Jurkat, Clone E6-1 (cell line): ENCODE measurements around the gene CLK3.
"Not testable (repeated sequence)": the region's sequence is repeated elsewhere in the genome, so short reads cannot be mapped to it uniquely, and the experiment has no call there.

ENCODE experiments used
- DNase-seq: peaks from one replicate; pipeline ENCODE4 v3.0.0-alpha.2; 2011; ENCODE audit warnings: low read depth, low spot score
- H3K4me3 ChIP-seq: 2 replicates; pipeline ENCODE4 v1.5.1; 2011; ENCODE audit warnings: mild to moderate bottlenecking, low read length, control low read depth, moderate library complexity

The CLK3 gene

DNA sequence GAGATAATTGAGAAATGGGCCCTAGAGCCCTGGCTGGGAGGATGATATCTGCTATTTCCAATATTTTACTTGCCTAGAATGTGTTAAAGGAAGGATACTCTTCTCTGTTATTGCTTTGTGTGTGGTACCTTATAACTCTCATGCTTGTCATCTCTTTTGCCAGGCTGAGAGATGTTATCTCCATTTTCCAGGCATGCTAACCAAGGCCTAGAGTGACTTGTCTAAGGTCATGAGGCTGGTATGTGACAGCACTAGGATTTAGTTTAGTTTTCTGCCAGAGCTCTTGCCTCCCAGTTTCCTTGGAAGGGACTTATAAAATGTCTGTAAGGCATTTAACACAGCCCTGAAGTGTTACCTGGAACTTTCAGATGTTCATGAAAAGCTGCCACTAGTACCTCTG, 1.4 kb downstream of the CLK3 start:
- no peak for DNase-seq

DNA sequence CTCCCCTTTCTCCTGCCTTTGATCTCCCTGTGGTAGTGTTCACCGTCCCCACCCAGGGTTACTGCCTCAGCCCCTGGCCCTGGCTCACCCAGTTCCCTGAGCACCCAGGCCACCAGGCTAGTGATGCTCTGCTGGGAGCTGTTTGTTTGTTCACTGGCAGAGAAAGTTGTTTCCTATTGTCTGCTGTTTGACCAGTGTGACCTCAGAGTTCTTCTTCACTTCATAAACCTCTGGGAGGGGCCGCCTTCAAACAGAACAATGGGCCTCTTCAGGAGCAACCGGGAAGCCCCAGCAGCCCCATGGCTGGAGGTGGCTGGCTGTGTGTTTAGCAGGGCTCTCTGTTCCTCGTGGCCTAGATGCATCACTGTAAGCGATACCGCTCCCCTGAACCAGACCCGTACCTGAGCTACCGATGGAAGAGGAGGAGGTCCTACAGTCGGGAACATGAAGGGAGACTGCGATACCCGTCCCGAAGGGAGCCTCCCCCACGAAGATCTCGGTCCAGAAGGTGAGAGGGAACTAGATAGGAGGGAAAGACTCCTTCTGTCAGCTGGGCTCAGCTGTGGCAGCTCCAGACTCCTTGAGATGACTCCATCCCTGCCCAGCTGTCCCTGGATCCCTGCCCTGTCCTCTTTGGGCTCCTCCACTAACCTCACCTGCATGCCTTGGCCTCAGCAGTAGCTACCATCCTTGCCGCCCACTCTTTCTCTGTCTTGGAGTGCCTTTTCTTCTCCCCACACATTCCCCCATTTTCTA, 3.4 kb downstream of the CLK3 start:
- H3K4me3 ChIP-seq, result no peak overlapping the region
- DNase-seq, result no peak

More for the DNA sequence above, 1.4 kb downstream of the CLK3 start:
- peak overlapping the region; percentile 95 for H3K4me3 ChIP-seq

DNA sequence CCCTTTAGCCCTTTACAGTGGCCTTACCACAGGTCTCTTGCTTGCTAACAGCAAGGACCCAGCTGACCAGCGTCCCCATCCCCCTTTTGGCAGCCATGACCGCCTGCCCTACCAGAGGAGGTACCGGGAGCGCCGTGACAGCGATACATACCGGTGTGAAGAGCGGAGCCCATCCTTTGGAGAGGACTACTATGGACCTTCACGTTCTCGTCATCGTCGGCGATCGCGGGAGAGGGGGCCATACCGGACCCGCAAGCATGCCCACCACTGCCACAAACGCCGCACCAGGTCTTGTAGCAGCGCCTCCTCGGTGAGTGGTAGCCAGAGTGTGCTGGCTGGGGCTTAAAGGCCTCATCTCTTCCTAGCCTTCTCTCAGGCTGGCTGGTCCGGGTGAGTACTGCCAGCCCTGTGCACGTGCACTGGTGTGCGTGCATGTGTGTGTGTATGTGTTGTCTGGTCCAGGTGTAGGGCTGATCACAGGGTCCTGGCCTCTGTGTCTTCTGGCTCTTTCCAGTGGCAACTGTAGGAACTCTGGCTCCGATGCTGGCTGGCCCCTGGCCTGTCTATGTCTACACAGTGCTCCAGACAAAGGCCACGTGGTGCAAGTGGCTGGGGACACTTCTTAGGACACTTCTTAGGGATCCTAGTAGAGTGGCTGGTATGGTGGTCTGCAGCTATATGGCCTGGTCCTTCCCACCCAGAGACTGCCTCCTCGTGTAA, 4.4 kb downstream of the CLK3 start:
- no peak overlapping the region for H3K4me3 ChIP-seq
- no peak for DNase-seq

DNA sequence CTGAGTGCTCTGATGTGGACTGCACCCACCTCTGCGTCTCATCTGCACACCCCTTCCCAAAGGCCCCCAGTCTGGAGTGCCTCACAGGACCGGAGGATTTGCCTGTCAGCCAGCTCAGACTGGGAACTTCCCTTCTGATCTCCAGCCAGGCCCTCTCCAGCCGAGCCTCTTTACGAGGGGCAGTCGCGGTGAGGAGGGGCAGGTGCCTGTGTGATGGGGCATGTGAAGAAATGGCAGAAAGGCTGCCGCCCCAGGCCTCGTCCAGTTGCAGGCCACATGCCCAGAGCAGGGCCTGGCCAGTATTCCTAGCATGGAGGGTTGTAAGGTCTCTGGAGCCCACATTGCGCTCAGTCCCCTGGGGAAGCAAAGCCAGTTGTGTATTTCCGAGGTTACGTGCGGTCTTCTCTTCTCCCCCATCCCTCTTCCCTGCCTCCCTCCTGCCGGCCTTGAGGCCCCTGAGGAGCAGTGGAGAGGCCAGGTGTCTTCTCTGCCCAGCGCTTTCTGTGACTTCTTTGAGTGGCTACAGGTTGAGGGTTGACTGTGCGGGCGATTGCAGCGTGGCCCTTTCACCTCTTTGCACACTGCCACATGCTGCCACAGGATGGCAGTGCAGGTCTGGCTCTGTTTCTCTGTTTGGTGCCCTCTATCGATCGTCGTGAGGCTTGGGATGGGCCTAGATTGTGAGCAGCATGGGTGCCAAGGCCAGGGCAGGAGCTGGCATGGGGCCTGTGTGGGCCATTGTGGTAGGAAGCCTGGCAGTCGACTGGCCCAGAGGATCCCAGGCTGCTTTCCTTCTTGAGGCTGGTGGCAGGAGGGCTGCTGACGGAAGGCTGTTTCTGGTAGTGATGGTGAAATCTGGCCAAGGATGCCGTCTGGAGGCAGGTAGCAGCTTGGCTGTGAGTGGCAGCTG, 5.3 kb downstream of the CLK3 start:
- peak; percentile 71 for DNase-seq
- no peak overlapping the region for H3K4me3 ChIP-seq

DNA sequence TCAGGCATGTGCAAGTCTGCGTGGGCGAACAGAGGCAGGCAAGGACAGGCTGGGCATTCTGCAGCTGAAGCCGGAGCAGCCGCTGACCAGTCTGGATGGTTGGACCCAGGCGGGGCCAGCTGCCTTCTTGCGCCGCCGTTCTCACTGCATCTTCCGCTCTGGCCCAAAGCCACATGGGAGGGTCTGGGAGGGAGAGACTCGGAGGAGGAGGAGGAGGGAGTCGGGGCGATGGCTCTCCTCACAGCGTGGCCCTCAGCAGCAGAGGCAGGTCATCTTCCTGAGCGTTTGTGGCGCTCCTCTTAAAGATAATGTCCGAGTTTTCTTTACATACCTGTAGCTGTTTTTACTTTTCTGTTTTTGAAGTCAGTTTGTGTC, 5.9 kb downstream of the CLK3 start:
- H3K4me3 ChIP-seq, result no peak overlapping the region
- DNase-seq, result no peak

DNA sequence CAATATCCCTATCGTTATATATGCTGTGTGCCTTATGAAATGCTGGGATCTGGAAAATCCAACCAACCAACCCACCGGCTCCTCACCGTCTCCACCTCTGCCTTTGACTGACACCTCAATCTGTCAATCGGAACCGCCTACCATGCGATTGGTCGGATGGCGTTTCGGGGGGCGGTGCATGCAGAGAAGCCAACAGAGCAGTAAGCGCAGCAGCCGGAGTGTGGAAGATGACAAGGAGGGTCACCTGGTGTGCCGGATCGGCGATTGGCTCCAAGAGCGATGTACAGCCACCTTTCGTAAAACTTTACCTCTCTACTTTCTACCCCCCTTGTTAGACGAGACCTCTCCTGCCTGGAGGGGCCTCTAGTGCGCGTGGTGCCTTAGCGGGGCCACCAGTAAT, 6.3 kb downstream of the CLK3 start:
- no peak for DNase-seq
- no peak overlapping the region for H3K4me3 ChIP-seq

DNA sequence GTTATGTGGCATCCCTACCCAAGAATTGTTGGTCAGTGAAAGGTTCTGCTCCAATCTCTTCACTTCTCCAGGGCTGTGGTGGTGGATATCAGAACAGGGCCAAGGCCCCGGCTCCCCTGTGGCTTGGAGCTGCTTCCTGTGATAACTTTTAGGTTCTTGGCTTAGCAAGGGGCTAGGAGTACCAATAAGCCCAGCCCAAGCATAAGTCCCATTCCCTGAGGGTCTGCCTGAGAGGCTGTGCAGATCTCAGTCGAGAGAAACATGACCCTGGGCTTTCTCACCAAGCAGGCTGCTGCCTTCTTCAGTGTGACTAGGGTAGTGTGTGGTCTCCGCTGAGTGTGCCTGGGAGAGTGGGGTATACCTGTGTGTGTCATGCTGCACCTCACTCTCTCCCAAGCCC, 7.1 kb downstream of the CLK3 start:
- no peak for DNase-seq
- no peak overlapping the region for H3K4me3 ChIP-seq

DNA sequence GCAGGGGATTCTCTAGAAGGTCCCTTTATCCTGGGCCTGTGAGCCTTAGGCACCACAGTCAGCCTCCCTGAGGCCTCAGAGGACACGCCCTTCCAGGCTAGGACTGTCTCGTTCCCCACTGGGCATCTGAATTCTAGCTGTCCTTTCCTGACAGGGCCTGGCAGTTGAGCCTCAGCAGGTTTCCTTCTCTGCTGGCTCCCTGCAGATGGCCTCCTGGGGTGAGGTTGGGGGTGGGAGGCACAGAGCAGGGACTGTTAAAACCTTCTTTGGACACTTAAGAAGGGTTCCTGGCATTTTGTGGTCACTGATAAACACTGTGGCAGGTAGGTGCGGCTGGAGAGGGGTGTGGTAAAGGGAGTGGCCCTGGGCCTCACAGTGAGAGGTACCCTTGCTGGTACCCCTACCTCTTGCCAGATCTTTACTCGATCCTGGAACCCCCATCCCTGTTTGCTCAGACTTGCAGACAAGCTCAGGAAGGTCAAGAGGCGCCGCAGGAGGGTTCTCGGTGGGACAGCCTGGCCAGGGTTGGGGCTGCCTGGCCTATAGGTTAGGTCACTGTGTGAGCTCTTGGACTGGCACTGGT, 8.5 kb downstream of the CLK3 start:
- H3K4me3 ChIP-seq, result no peak overlapping the region
- no peak for DNase-seq

DNA sequence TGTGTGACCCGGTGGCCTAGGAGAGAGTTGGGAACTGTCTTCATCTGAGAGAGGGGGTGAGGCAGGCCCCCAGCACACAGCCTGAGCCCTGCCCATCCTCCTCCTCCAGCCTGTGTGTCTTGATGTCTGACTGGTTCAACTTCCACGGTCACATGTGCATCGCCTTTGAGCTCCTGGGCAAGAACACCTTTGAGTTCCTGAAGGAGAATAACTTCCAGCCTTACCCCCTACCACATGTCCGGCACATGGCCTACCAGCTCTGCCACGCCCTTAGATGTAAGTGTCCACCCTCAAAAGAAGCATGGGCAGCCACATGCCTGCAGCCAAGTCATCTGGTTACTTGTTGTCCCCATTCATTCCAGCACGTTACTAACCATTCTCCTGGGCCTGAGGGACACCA, 10.1 kb downstream of the CLK3 start:
- no peak for DNase-seq
- H3K4me3 ChIP-seq, result no peak overlapping the region

DNA sequence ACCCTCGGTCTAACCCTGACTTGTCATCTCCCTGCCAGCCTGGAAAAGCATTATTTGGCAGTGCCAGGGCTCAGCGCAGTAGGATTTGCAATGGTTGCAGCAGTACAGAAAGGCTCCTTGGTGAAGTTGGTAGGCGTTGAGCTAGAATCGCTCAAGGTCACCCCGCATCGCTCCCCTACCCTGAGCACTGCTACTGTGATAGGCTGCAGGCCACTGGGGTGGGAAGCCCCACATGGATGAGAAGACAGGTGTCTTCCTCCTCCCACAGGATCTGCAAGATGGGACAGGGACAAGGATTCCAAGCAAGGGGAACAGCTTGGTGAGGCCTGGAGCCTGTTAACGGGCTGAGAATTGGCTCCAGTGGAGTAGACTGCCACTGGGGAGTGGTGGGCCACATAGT, 10.7 kb downstream of the CLK3 start:
- no peak for DNase-seq

DNA sequence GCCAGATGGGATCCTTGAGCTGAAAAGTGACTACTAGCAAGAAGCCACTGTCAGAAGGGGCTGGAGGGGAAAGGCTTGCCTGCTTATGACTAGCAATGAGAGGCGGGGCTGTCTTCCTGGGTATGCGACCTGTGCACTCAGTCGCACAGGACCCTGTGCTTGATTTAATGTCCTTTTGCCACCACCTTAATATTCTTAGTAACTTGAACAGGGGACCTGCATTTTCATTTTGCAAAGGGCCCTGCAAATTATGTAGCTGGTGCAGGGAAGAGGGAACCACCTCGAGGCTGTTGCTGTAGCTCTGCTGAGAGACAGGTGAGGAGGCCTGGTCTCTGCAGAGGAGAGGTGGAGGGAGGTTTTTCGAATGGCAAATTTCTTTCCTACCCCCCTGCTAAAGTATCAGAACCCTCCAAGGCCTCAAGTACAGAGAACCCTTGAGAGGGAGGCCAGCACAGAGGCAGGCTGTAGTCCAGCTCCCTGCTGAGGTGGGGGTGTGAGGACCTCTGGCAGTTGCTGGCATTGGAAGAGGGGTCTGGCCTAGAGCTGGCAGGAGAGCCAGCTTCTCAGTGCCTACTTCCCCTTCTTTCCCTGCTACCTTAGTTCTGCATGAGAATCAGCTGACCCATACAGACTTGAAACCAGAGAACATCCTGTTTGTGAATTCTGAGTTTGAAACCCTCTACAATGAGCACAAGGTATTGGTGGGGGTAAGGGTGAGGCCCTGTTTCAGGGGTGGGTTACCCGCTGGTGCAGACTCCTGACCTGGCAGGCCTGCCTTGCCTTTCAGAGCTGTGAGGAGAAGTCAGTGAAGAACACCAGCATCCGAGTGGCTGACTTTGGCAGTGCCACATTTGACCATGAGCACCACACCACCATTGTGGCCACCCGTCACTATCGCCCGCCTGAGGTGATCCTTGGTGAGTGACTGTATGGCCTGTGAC, 11.4 kb downstream of the CLK3 start:
- no peak overlapping the region for H3K4me3 ChIP-seq
- DNase-seq, result no peak

More for the DNA sequence above, 10.7 kb downstream of the CLK3 start:
- no peak overlapping the region for H3K4me3 ChIP-seq

DNA sequence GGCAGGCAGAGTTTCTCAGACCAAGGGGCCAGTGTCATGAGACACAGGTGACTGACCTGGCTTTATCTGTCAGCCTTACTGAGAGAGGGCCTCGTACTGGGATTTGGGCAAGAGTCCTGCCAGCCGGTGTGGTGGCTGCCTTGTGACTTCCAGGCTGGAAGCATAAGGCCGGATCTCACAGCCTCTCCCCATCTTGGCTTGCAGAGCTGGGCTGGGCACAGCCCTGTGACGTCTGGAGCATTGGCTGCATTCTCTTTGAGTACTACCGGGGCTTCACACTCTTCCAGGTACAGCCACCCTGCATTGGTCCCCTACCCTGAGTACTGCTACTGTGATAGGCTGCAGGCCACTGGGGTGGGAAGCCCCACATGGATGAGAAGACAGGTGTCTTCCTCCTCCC, 12.1 kb downstream of the CLK3 start:
- no peak overlapping the region for H3K4me3 ChIP-seq
- no peak for DNase-seq

DNA sequence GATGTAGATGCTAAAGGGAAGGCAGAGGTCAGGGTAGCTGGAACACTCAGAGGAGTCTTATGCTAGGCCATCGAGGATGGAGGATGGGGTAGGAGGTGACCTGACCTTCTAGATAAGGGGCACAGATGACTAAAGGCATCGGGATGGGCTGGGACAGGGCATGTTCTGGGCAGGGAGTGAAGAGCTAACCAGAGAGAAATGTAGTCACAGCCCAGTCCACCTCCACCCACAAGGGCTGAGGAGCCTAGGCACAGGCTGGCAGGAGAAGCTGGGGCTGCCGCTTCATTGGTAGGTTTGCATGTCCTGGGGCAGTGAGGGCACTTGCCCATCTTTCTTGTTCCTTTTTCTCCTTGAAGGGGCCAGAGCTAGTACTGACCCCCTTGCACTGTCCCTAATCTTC, 12.6 kb downstream of the CLK3 start:
- no peak overlapping the region for H3K4me3 ChIP-seq
- DNase-seq, result no peak

DNA sequence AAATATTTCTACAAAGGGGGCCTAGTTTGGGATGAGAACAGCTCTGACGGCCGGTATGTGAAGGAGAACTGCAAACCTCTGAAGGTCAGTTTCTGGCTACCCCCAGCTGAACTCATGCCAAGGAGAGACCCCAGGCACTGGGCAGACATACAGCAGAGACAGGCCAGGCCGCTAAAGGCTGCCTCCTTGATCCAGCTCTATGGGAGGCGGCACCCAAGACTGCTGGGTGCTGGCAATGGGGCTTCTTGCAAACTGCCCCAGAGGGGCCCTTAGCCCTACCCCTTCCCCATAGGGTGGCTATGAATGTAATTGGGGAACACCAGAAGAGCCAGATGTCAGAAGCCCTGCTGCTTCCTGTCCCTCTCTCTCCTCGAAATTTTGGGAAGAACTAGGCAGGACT, 13.3 kb downstream of the CLK3 start:
- DNase-seq, result no peak
- no peak overlapping the region for H3K4me3 ChIP-seq

DNA sequence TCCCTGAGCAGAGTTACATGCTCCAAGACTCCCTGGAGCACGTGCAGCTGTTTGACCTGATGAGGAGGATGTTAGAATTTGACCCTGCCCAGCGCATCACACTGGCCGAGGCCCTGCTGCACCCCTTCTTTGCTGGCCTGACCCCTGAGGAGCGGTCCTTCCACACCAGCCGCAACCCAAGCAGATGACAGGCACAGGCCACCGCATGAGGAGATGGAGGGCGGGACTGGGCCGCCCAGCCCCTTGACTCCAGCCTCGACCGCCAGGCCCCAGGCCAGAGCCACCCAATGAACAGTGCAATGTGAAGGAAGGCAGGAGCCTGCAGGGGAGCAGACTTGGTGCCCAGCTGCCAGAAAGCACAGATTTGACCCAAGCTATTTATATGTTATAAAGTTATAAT, 14.1 kb downstream of the CLK3 start:
- H3K4me3 ChIP-seq, DNase-seq: not testable (repeated sequence)

DNA sequence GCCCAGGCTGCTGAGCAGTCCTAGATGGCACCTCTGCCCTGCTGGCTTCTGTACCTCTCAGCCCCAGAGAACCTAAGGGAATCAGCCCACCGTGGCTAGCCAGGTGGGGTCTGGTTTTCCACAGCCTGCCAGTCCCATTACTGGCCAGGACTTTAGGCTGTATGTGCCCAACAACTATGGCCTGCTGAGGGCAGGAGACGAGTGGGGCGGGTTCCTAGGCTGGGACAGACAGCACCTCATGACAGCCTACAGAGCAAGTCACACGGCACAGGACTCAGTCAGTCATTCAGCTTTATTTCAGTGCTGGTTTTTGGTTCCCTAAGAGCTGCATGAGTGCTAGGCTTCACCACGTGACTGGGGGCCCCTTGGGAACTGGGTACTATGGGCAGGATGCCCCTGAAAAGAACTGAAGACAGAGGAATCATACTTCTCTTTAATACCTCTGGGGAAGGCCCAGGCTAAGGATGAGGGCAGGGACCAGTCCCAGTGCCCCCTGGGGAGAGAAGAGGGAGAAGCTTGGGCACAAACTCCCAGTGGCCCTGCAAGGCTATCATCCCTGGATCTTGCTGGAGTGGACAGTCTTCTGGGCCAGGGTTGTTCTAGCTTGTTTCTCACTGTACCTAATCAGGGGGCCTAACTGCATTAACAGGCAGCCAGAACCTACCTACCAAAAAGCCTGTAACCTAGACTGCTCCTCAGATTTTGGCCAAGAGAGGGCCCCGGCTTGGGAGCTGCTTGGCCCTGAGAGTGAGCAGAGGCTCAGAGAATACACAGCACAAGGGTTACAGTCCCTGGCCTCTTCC, 14.8 kb downstream of the CLK3 start:
- no peak for DNase-seq
- H3K4me3 ChIP-seq, result no peak overlapping the region

DNA sequence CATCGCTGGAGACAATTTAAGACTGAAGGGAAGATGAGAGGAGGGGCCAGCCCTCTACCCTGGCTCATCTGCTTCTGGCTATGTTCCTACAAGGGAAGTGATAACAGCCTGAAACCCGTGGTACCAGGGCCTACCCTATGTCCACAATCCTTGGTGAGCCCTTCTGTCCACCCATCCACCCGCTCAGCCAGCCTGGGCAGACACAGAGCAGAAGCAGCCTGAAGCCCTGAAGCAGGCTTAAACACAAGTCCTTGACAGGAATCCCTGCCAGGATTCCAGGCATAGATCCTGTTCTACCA, 15.4 kb downstream of the CLK3 start:
- DNase-seq, result no peak
- no peak overlapping the region for H3K4me3 ChIP-seq

DNA sequence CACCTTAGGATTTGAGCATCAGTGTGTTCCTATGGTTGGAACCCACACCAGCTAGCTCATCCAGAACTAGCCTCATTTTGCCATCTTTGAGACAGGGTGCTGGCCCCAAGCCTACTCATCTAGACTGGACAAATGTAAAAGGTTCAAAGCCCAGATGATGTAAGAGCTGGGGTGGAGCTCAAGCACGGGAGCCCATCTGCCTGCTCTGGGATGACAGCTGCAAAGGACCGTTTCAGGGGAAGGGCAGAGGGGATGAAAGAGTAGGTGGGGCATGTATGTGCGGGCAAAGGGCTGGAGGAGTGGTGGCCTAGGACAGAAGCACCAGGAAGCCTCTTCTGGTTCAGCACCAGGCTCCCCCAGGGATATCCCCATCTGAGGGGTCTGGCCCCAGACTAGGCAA, 15.8 kb downstream of the CLK3 start:
- no peak for DNase-seq
- H3K4me3 ChIP-seq, result no peak overlapping the region
